HG03196 (cell line): ENCODE results near the gene NIM1K.
"Not testable (repeated sequence)": the region's sequence is repeated elsewhere in the genome, so short reads cannot be mapped to it uniquely, and the experiment has no call there.

Experiments
- ATAC-seq: cut with Tn5 transposase; IDR thresholded peaks from one replicate; pipeline ENCODE4 v1.9.1; 2021; ENCODE audit not compliant: unreplicated experiment

The NIM1K gene

DNA sequence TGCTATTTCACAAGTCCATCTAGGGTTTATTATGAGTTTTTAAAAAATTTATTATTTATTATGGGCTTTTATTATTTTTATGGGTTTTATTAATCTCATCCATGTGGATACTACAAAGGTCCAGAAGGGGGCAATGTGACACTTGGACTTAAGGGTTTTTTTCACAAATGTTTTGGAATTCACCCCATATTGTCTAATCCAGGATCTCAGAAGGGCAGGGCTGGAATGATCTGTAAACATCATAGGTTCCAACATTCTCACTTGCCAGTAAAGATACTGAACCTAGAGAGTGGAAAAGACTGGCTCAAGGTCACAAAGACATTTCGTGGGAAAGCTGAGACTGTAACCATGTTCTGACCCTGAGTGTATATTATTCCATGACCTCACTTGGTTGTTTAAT, 35.6 kb downstream of the NIM1K start:
- ATAC-seq: no peak

- ATAC-seq: no peak
These were observed 38.7 kb downstream of the NIM1K start for GRCh38 chr5:43230707-43231106.

- ATAC-seq: no peak
These were observed 40.0 kb downstream of the NIM1K start for GRCh38 chr5:43231977-43232376.

DNA sequence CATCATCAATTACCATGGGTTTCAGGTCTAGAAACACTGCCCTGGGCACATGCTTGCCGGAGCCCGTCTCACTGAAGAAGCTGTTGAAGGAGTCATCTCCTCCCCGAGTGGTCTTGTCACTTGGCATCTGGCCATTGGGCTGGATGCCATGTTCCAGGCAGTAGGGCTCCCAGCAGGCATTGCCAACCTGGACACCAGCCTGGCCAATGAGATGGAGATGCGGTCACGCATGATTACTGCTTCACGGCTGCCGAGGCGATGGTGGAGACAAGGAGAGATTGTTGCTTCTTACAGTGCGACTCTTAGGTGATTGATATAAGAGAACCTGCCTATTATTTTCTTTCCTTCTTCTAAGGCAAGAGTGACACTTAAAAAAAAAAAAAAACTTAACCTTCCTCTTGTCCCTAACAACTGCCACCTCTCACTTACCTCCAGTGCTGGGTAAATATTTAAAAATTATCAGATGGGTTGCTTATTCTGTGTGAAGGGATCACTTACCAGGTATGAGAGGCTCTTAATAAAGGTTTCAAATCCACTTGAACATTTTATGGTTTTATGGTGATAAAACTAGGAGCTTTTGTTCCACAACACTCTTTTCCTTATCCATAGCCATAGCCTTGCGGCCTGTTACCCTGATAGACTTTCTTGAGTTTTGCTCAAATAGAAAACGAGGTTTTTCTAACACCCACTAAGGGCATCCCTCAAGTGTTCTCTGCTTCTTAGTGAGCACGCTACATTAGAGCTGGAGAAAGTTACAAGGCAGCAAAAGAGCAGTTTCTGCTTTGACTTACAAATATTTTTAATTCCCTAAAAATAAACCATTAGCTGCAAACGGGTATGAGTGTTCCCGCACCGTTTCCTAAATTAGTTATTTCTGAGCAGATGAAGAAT, 41.2 kb downstream of the NIM1K start:
- no peak for ATAC-seq

GRCh38 chr5:43233946-43234345, 41.9 kb downstream of the NIM1K start:
- ATAC-seq: peak; percentile 67

- ATAC-seq: no peak
These were observed 44.8 kb downstream of the NIM1K start for GRCh38 chr5:43236653-43237355.

DNA sequence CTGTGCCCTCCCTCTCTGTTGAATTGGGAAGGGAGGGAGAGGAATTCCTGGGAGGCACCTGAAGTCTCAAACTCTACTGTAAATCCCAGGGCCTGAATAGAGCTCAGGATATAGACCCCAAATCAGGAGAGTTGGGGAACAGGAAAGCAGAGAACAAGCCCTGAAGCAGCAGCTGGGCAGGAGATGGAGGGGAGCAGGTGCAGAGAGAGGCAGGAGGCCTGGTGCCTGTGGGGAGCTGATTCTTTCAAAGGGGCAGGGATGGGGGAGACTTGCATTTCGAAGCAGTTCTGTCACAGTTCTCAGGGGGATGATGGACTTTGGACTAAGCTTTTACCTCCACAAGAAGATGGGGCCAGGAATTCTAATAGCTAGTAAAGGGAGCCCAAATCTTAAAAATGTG, 50.2 kb downstream of the NIM1K start:
- ATAC-seq: no peak

GRCh38 chr5:43243270-43243669, 51.2 kb downstream of the NIM1K start:
- no peak for ATAC-seq

DNA sequence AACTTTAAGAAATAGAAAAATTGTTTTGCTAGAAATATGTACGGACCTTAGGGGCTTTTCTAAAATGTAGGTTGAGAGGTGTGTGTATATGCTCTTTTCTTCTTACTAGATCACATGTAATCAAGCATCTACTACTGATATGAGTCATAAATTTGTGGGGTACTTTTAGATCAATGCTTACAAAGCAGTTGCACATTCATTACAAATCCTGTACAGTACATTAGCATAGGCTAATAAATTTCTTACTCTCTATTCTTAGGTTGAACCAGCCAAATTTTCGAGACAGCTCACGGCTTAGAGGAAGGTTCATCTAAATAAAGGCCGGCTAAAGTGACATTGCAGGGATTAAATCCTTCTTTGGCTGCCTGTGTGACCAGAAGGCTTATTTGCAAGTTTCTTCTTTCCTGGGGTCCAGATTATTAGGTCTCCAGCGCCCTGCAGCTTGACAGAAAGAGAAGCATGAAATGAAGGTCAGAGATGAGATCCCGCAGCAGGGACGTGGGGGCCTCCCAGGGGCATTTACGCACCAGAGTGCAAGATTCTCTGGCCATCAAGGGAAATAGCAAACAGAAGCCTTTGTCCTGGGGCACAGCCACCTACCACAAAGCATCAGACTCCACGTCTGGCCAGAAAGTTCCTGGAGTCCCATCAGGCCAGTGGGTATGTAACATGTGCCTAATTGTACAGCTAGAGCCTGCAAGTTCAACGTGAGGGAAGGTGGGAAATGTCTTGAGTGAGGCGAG, 53.0 kb downstream of the NIM1K start:
- ATAC-seq: peak; percentile 52

DNA sequence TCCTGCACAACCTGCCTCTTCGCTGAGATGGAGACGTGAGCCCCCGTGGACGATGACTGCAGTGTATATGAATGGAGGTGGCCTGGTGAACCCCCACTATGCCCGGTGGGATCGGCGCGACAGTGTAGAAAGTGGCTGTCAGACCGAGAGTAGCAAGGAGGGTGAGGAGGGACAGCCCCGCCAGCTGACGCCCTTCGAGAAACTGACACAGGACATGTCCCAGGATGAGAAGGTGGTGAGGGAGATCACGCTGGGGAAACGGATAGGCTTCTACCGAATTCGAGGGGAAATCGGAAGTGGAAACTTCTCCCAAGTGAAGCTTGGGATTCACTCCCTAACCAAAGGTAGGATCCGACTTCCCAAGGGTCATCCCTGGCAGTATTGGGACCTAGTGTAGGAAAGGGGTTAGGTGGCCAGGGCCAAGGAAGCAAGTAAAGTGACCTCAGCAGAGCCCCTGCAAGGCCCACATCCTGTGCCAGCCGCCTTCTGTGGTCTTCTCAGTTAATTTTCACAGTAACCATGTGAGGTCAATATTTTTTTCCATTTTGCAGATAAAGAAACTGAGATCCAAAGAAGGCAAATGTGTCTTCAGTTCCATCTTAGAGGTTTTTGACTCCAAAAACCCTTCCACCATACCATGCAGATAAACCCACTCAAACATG, 53.8 kb downstream of the NIM1K start:
- peak; percentile 40 for ATAC-seq

DNA sequence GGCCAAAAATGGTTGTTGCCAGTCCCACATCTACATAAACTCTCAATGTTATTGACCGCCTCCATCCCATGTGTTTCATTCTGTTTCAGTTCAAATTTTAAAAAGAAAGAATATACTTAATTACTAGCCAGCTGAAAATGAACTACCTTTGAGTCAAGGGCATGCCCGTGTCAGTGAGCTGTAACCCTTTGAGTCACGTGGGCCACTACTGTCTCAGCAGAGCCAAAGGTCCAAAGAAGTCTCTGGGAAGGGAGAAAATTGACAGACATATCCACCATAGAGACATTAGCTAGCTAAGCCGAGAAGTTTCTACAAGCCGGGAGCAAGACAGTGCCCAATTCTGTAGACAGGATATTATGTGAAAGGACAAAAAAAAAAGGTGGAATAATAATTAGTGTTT, 59.7 kb downstream of the NIM1K start:
- ATAC-seq: no peak

GRCh38 chr5:43255704-43256103, 63.7 kb downstream of the NIM1K start:
- ATAC-seq: no peak

GRCh38 chr5:43256261-43256966, 64.4 kb downstream of the NIM1K start:
- ATAC-seq: no peak

- no peak for ATAC-seq
These were observed 66.1 kb downstream of the NIM1K start for GRCh38 chr5:43258116-43258515.

- ATAC-seq: not testable (repeated sequence)
These were observed 70.2 kb downstream of the NIM1K start for GRCh38 chr5:43262269-43262668.

- peak; percentile 70 for ATAC-seq
These were observed 76.3 kb downstream of the NIM1K start for GRCh38 chr5:43268188-43268820.

DNA sequence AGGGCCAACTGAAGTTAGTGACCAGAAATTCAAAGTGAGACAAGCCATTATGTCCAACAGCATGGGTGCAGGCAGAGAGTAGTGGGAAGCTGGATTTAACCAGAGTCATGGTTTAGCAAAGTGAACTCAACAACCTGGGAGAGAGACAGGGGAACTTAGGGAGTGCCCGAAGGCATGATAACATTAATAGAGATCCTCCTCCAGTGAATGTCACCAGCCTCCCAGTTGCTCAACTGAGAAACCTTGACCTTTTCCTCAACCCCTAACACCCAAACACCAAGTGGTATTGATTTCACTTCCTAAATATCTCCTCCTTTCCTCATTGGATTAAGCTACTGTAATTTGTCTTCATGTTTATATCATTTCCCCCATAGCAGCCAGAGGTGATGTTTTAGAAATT, 78.6 kb downstream of the NIM1K start:
- no peak for ATAC-seq

DNA sequence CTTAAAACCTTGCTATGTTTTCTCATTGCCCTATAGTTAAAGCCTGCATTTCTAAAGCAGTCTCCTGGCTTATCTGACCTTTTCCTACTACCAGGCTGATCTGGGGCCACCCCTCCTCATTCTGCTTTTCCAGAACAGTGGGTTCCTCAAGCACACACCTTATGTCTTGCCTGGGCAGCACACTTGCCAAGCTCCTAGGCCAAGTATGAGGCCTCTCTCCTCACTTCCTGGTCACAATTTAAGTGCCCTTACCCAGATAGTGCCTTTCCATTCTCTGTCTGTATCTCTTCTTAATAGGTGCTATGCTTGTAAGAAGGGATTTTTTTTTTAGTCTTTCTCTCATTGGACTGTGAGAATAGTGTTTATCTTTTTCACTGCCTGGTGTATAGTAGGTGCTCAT, 81.5 kb downstream of the NIM1K start:
- ATAC-seq: no peak

- ATAC-seq: no peak
These were observed 82.5 kb downstream of the NIM1K start for GRCh38 chr5:43274435-43275114.
